CD14-positive monocyte (primary cell): ENCODE results near the gene SEPTIN14. TPM values are rescaled to one million over a fixed set of nuclear protein-coding genes. Genes with fewer than 3 reads are reported as not detected.
"Not testable (repeated sequence)": the region's sequence is repeated elsewhere in the genome, so short reads cannot be mapped to it uniquely, and the experiment has no call there.

Experiments
- DNase-seq, 3 donors: peaks; one replicate each; pipeline ENCODE4 v3.0.0-alpha.2; 2011 to 2022
- H2AFZ ChIP-seq: 2 replicates; pipeline ENCODE4 v1.6.0; 2012; ENCODE audit warnings: mild to moderate bottlenecking, low read depth, low read length, inconsistent platforms; ENCODE audit not compliant: insufficient read depth, poor library complexity, severe bottlenecking
- H3K27ac ChIP-seq, 2 donors: 1 replicate in 1 of 2; 2 replicates in 1 of 2; pipeline ENCODE4 v1.5.1; 2012 to 2013; ENCODE audit warnings: low read length in 2 of 2, control low read depth in 1 of 2, inconsistent platforms in 1 of 2, low read depth in 1 of 2, mild to moderate bottlenecking in 1 of 2
- H3K27me3 ChIP-seq, 2 donors: one replicate each; pipeline versions ENCODE4 v1.6.0 to v1.6.1; 2011 to 2013; ENCODE audit warnings: low read length in 2 of 2; ENCODE audit not compliant: control insufficient read depth in 2 of 2, insufficient read depth in 2 of 2
- H3K36me3 ChIP-seq, 2 donors: replicated peaks in 1 of 2; 1 replicate in 1 of 2; 2 replicates in 1 of 2; pipeline versions ENCODE4 v1.5.1 to v1.6.1; 2012 to 2013; ENCODE audit warnings: low read length in 2 of 2, control low read depth in 1 of 2, inconsistent platforms in 1 of 2, mild to moderate bottlenecking in 1 of 2; ENCODE audit not compliant: insufficient read depth in 2 of 2, control insufficient read depth in 1 of 2
- H3K4me1 ChIP-seq, 2 donors: 1 replicate in 1 of 2; 2 replicates in 1 of 2; pipeline versions ENCODE4 v1.5.1 to v1.6.1; 2012 to 2013; ENCODE audit warnings: low read length in 2 of 2, control low read depth in 1 of 2, inconsistent platforms in 1 of 2, mild to moderate bottlenecking in 1 of 2, moderate library complexity in 1 of 2; ENCODE audit not compliant: insufficient read depth in 2 of 2, control insufficient read depth in 1 of 2
- H3K4me2 ChIP-seq: replicated peaks from 2 replicates; pipeline ENCODE3; 2012; ENCODE audit warnings: low read length, moderate library complexity, mild to moderate bottlenecking; ENCODE audit not compliant: poor library complexity, severe bottlenecking; ENCODE audit errors: extremely low read depth
- H3K4me3 ChIP-seq, 3 experiments: fragments of 200-600 bp in 1 of 3; sonication (generic) in 1 of 3; replicated peaks in 1 of 3; 1 replicate in 2 of 3; 2 replicates in 1 of 3; pipeline ENCODE4 v1.5.1; 2011 to 2013; ENCODE audit warnings: low read length in 3 of 3, mild to moderate bottlenecking in 3 of 3, control low read depth in 2 of 3, low read depth in 2 of 3, inconsistent platforms in 1 of 3, moderate library complexity in 1 of 3
- H3K79me2 ChIP-seq: 2 replicates; pipeline ENCODE4 v1.6.0; 2012; ENCODE audit warnings: mild to moderate bottlenecking, control low read depth, inconsistent platforms, low read length, moderate library complexity; ENCODE audit not compliant: insufficient read depth
- H3K9ac ChIP-seq: 2 replicates; pipeline ENCODE4 v1.6.0; 2017; ENCODE audit warnings: low read length, mild to moderate bottlenecking; ENCODE audit not compliant: insufficient read depth, poor library complexity, severe bottlenecking
- H3K9me3 ChIP-seq, 2 donors: replicated peaks in 1 of 2; 1 replicate in 1 of 2; 2 replicates in 1 of 2; pipeline versions ENCODE4 v1.5.1 to v1.6.1; 2012 to 2013; ENCODE audit warnings: low read length in 2 of 2, control low read depth in 1 of 2; ENCODE audit not compliant: control insufficient read depth in 1 of 2, insufficient read depth in 1 of 2
- H4K20me1 ChIP-seq: 2 replicates; pipeline ENCODE4 v1.6.0; 2012; ENCODE audit warnings: mild to moderate bottlenecking, low read length, control low read depth, moderate library complexity; ENCODE audit not compliant: insufficient read depth
- H3K27ac Mint-ChIP-seq, 7 donors: one replicate each; pipeline ENCODE4 v1.8.0; 2020; ENCODE audit warnings: mild to moderate bottlenecking in 7 of 7, mixed read lengths in 7 of 7, moderate library complexity in 6 of 7, inconsistent platforms in 2 of 7
- H3K27me3 Mint-ChIP-seq, 3 donors: one replicate each; pipeline ENCODE4 v1.8.0; 2021 to 2022; ENCODE audit warnings: low read depth in 3 of 3, mild to moderate bottlenecking in 3 of 3, mixed read lengths in 3 of 3, moderate library complexity in 3 of 3, inconsistent platforms in 1 of 3
- H3K36me3 Mint-ChIP-seq, 2 donors: one replicate each; pipeline ENCODE4 v1.8.0; 2020; ENCODE audit warnings: mixed read lengths in 2 of 2, inconsistent platforms in 1 of 2, mild to moderate bottlenecking in 1 of 2
- H3K4me1 Mint-ChIP-seq: one replicate; pipeline ENCODE4 v1.8.0; 2020; ENCODE audit warnings: mild to moderate bottlenecking, mixed read lengths
- H3K4me3 Mint-ChIP-seq, 2 donors: one replicate each; pipeline ENCODE4 v1.8.0; 2020; ENCODE audit warnings: mild to moderate bottlenecking in 2 of 2, mixed read lengths in 2 of 2, moderate library complexity in 1 of 2
- H3K9me3 Mint-ChIP-seq, 7 donors: one replicate each; pipeline ENCODE4 v1.8.0; 2020 to 2022; ENCODE audit warnings: mixed read lengths in 7 of 7, mild to moderate bottlenecking in 6 of 7, moderate library complexity in 6 of 7, inconsistent platforms in 2 of 7
- CTCF ChIP-seq: fragments of 200-600 bp; IDR thresholded peaks from one replicate; pipeline ENCODE4 v1.8.0; 2022; ENCODE audit warnings: antibody characterized with exemption, mild to moderate bottlenecking
- WGBS: methylation state at CpG from one replicate; pipeline ENCODE4 v1.1.5; 2013; ENCODE audit warnings: missing lambda C conversion rate; ENCODE audit not compliant: insufficient coverage; 5-methylcytosine and 5-hydroxymethylcytosine counted together
- intact Hi-C, 2 donors: fragments of 100-400 bp; cut with micrococcal nuclease; formaldehyde crosslinking; loops; one replicate each; pipeline versions ENCODE4 v1.15.0 to v1.15.1; 2023
- polyA plus RNA-seq, 3 donors: library from polyadenylated mRNA; depleted of rRNA in 1 of 3; unstranded in 2 of 3; stranded (reverse) in 1 of 3; fragments of 300-500 nt in 2 of 3; fragments of >200 nt in 1 of 3; fragmentation: Illumina TruSeq in 2 of 3; gene quantifications; 1 replicate in 2 of 3; 2 replicates in 1 of 3; pipeline ENCODE4 v1.2.3, GENCODE V29; 2012 to 2021

SEPTIN14 gene
- polyA plus RNA-seq, 3 donors, result not detected

GRCh38 chr7:55827577-55827976, 35.0 kb downstream of the SEPTIN14 start:
- peaks cover 27 to 58% (median 45%) of the 10 kb centered on the region in 7 donors for H3K9me3 Mint-ChIP-seq

GRCh38 chr7:55818686-55819085, 43.9 kb downstream of the SEPTIN14 start:
- Histone ChIP-seq H3K4me2 (no peak overlapping the region), H3K9ac (no peak overlapping the region), H4K20me1 (no peaks in the 10 kb centered on the region), H3K27ac (no peak overlapping the region), H3K36me3 (no peaks in the 10 kb centered on the region), H3K27me3 (no peaks in the 10 kb centered on the region), H3K4me3 (no peak overlapping the region), H3K79me2 (no peaks in the 10 kb centered on the region), H2AFZ (no peak overlapping the region), H3K9me3 (peaks cover 23 to 27% of the 10 kb centered on the region in 2 donors), H3K4me1 (no peaks in the 10 kb centered on the region)
- Mint-ChIP-seq H3K36me3 (no peaks in the 10 kb centered on the region), H3K4me1 (no peaks in the 10 kb centered on the region), H3K4me3 (no peak overlapping the region), H3K27me3 (peaks cover 0 to 1% (median 0%) of the 10 kb centered on the region in 3 donors), H3K9me3 (peaks cover 15 to 33% (median 24%) of the 10 kb centered on the region in 7 donors), H3K27ac (no peak overlapping the region)
- no peak for TF ChIP-seq CTCF
- intact Hi-C loops, result no loop called here
- DNase-seq, result no peak
- no CpG with 5 or more reads among the region's 2 CpGs for WGBS

More at GRCh38 chr7:55827577-55827976, 35.0 kb downstream of the SEPTIN14 start:
- no peaks in the 10 kb centered on the region for H3K36me3 Mint-ChIP-seq
- Histone ChIP-seq H3K4me3 (no peak overlapping the region), H3K27ac (no peak overlapping the region), H3K9ac (no peak overlapping the region), H3K9me3 (peaks cover 27 to 35% of the 10 kb centered on the region in 2 donors), H2AFZ (no peak overlapping the region), H3K27me3 (no peaks in the 10 kb centered on the region), H3K4me1 (no peaks in the 10 kb centered on the region), H3K4me2 (no peak overlapping the region), H3K79me2 (no peaks in the 10 kb centered on the region), H4K20me1 (no peaks in the 10 kb centered on the region), H3K36me3 (no peaks in the 10 kb centered on the region)
- intact Hi-C loops, result no loop called here
- no peak overlapping the region for H3K27ac Mint-ChIP-seq
- no CpG with 5 or more reads among the region's 1 CpG for WGBS
- no peaks in the 10 kb centered on the region for H3K4me1 Mint-ChIP-seq
- no peak for TF ChIP-seq CTCF
- no peaks in the 10 kb centered on the region for H3K27me3 Mint-ChIP-seq
- DNase-seq, result no peak
- H3K4me3 Mint-ChIP-seq, result no peak overlapping the region

- intact Hi-C loops, H3K27me3 Mint-ChIP-seq, H3K79me2 ChIP-seq, H3K4me2 ChIP-seq, H3K36me3 ChIP-seq, H3K27ac ChIP-seq, H3K4me1 Mint-ChIP-seq, H3K36me3 Mint-ChIP-seq, H3K9ac ChIP-seq, H3K27ac Mint-ChIP-seq, H3K4me1 ChIP-seq, H3K27me3 ChIP-seq, H3K4me3 ChIP-seq, DNase-seq, H2AFZ ChIP-seq, H4K20me1 ChIP-seq, H3K4me3 Mint-ChIP-seq: not testable (repeated sequence)
- H3K9me3 Mint-ChIP-seq, result peaks cover 17 to 42% (median 31%) of the 10 kb centered on the region in 7 donors
- peaks cover 16 to 28% of the 10 kb centered on the region in 2 donors for H3K9me3 ChIP-seq
- WGBS, result 60% methylated on average over 1 of the region's 1 CpG
These were observed 65.3 kb downstream of the SEPTIN14 start for GRCh38 chr7:55797260-55797659.
